ENCODE results near the gene TMEM254. TPM values are rescaled to one million over a fixed set of nuclear protein-coding genes. Genes with fewer than 3 reads are reported as not detected.

The TMEM254 gene
- polyA plus RNA-seq, 2 of the 4 experiments (the other 2 are of a cell fraction): 20.4 to 38.9 TPM

GRCh38 chr10:80139265-80139664 is 60.8 kb downstream of the TMEM254 start:
- DNase-seq (ENCODE audit: low read depth in 1 of 2, low spot score in 1 of 2): no peak
- 0 out of 3 replicates have a peak, but pooled peaks cover 4% of the 10 kb centered on the region for H3K4me1 ChIP-seq
- no peak for FAIRE-seq
- ATAC-seq: no peak
- TF ChIP-seq ZNF302 (CRISPR knock-in tag; IDR thresholded peaks at IDR 0.05) (no peak), MAFK (IDR thresholded peaks at IDR 0.05; ENCODE audit: partially characterized antibody) (no peak), EHF (CRISPR knock-in tag; IDR thresholded peaks at IDR 0.05) (no peak), HOXB13 (CRISPR knock-in tag; IDR thresholded peaks at IDR 0.05; ENCODE audit: low read depth) (no peak), USF2 (IDR thresholded peaks at IDR 0.05) (no peak), EHMT2 (IDR thresholded peaks at IDR 0.05; ENCODE audit: low read depth) (no peak), BHLHE40 (IDR thresholded peaks at IDR 0.05; ENCODE audit: low read depth, low read length) (no peak), KDM5A (IDR thresholded peaks at IDR 0.05) (no peak), CBX8 (IDR thresholded peaks at IDR 0.05) (no peak), TP53 (CRISPR knock-in tag; IDR thresholded peaks at IDR 0.05) (no peak)
- H3K4me3 ChIP-seq: no peak overlapping the region
- 44% methylated on average over 2 of the region's 2 CpGs for WGBS (ENCODE audit: missing lambda C conversion rate)
- H3K9me3 ChIP-seq: no peaks in the 10 kb centered on the region
- no peak overlapping the region for H3K27ac ChIP-seq
- ChIA-PET POLR2A (no interaction called here), CTCF (interaction anchor here (0.8 to 1.4 kb wide), 3 partner anchors 65 to 83 kb away, joined by 3 to 4 read pairs (median 3); no protein-coding TSS in a partner anchor)
- no peak overlapping the region for H3K4me2 ChIP-seq

GRCh38 chr10:80140251-80140650 is 61.8 kb downstream of the TMEM254 start:
- DNase-seq (ENCODE audit: low read depth in 1 of 2, low spot score in 1 of 2) (no peak), ATAC-seq (no peak), FAIRE-seq (no peak)
- ChIA-PET POLR2A (no interaction called here), CTCF (interaction anchor here (0.7 to 1.4 kb wide), 3 partner anchors 81 to 82 kb away, joined by 3 to 4 read pairs (median 3); no protein-coding TSS in a partner anchor)
- WGBS (ENCODE audit: missing lambda C conversion rate): 80% methylated on average over 7 of the region's 7 CpGs
- Histone ChIP-seq H3K27ac (no peak overlapping the region), H3K4me2 (no peak overlapping the region), H3K4me3 (no peak overlapping the region), H3K4me1 (peaks cover 7% of the 10 kb centered on the region; the same call in 1 of the 3 replicates), H3K9me3 (no peaks in the 10 kb centered on the region)
- TF ChIP-seq TP53 (CRISPR knock-in tag; IDR thresholded peaks at IDR 0.05) (no peak), JUNB (IDR thresholded peaks at IDR 0.05) (no peak), CBX8 (IDR thresholded peaks at IDR 0.05) (no peak), NPAS2 (CRISPR knock-in tag; IDR thresholded peaks at IDR 0.05; ENCODE audit: borderline replicate concordance) (no peak), PHF8 (IDR thresholded peaks at IDR 0.05; ENCODE audit: borderline replicate concordance, low read depth) (no peak), KDM5A (IDR thresholded peaks at IDR 0.05) (no peak), HOXB5 (CRISPR knock-in tag; IDR thresholded peaks at IDR 0.05) (no peak), USF2 (IDR thresholded peaks at IDR 0.05) (no peak), NR3C1 (IDR thresholded peaks at IDR 0.05) (no peak), BCL3 (IDR thresholded peaks at IDR 0.05) (no peak), RCOR1 (IDR thresholded peaks at IDR 0.05; ENCODE audit: low read depth, low read length) (no peak), NFE2L2 (conservative IDR thresholded peaks at IDR 0.05; ENCODE audit: low read length) (no peak)

GRCh38 chr10:80141696-80142460 is 63.4 kb downstream of the TMEM254 start:
- no peak for TF ChIP-seq PHF8 (IDR thresholded peaks at IDR 0.05; ENCODE audit: borderline replicate concordance, low read depth)
- ChIA-PET POLR2A (no interaction called here), CTCF (interaction anchor here (0.7 to 11.9 kb wide), 11 partner anchors 8 to 79 kb away, joined by 3 to 134 read pairs (median 16); partner anchors contain the start of genes ANXA11 and PLAC9)
- Histone ChIP-seq H3K4me1 (peaks cover 3% of the 10 kb centered on the region; the same call in 1 of the 3 replicates), H3K9me3 (no peaks in the 10 kb centered on the region), H3K4me3 (no peak overlapping the region), H3K4me2 (no peak overlapping the region), H3K27ac (no peak overlapping the region)
- WGBS (ENCODE audit: missing lambda C conversion rate): 53% methylated on average over 19 of the region's 19 CpGs
- FAIRE-seq (no peak), DNase-seq (ENCODE audit: low read depth in 1 of 2, low spot score in 1 of 2) (no peak), ATAC-seq (no peak)

Other genes with a start within 250 kb of the TMEM254 start
- gene SFTPD, start 129.6 kb upstream of the TMEM254 start, polyA plus RNA-seq (2011; rRNA removed): 0.19 TPM in 2 replicates
- gene SFTPD, start 129.6 kb upstream of the TMEM254 start, polyA plus RNA-seq (2017; fragmentation: RNase III; extraction: RNeasy Plus Mini Kit Qiagen cat#74134 plus additional on column Dnase treatment): 0.17 to 0.40 TPM (median 0.25 TPM) in 3 replicates
- not detected in 2 replicates for gene PLAC9, start 54.1 kb downstream of the TMEM254 start, polyA plus RNA-seq (2011; rRNA removed)
- not detected in 3 replicates for gene PLAC9, start 54.1 kb downstream of the TMEM254 start, polyA plus RNA-seq (2017; fragmentation: RNase III; extraction: RNeasy Plus Mini Kit Qiagen cat#74134 plus additional on column Dnase treatment)
- gene ANXA11, start 126.9 kb downstream of the TMEM254 start, polyA plus RNA-seq (2011; rRNA removed): 92.6 and 123 TPM in 2 replicates
- 117 to 121 TPM (median 119 TPM) in 3 replicates for gene ANXA11, start 126.9 kb downstream of the TMEM254 start, polyA plus RNA-seq (2017; fragmentation: RNase III; extraction: RNeasy Plus Mini Kit Qiagen cat#74134 plus additional on column Dnase treatment)
- 0.13 and 0.16 TPM in 2 replicates for gene MAT1A, start 211.0 kb downstream of the TMEM254 start, polyA plus RNA-seq (2011; rRNA removed)
- gene MAT1A, start 211.0 kb downstream of the TMEM254 start, polyA plus RNA-seq (2017; fragmentation: RNase III; extraction: RNeasy Plus Mini Kit Qiagen cat#74134 plus additional on column Dnase treatment): 0.03 to 0.20 TPM (median 0.05 TPM) in 3 replicates